LNCaP clone FGC (cell line): Measurements from ENCODE around the gene SPPL3.
"Not testable (repeated sequence)": the region's sequence is repeated elsewhere in the genome, so short reads cannot be mapped to it uniquely, and the experiment has no call there.

Experiments
- DNase-seq: peaks from one replicate; pipeline ENCODE4 v3.0.0-alpha.2; 2011; ENCODE audit warnings: low read depth
- H3K4me3 ChIP-seq: 2 replicates; pipeline ENCODE4 v1.5.1; 2011; ENCODE audit warnings: mild to moderate bottlenecking, low read depth, low read length, control low read depth
- CTCF ChIP-seq: IDR thresholded peaks from 2 replicates; pipeline ENCODE4 v1.5.1; 2012; ENCODE audit warnings: mild to moderate bottlenecking; ENCODE audit not compliant: control insufficient read depth, insufficient read depth; ENCODE audit errors: extremely low read depth

SPPL3 gene

GRCh38 chr12:120798696-120799095, 105.5 kb downstream of the SPPL3 start:
- no peak for DNase-seq
- no peak overlapping the region for H3K4me3 ChIP-seq
- TF ChIP-seq CTCF = no peak

GRCh38 chr12:120797677-120798642, 106.2 kb downstream of the SPPL3 start:
- no peak for DNase-seq
- H3K4me3 ChIP-seq = no peak overlapping the region
- no peak for TF ChIP-seq CTCF

DNA sequence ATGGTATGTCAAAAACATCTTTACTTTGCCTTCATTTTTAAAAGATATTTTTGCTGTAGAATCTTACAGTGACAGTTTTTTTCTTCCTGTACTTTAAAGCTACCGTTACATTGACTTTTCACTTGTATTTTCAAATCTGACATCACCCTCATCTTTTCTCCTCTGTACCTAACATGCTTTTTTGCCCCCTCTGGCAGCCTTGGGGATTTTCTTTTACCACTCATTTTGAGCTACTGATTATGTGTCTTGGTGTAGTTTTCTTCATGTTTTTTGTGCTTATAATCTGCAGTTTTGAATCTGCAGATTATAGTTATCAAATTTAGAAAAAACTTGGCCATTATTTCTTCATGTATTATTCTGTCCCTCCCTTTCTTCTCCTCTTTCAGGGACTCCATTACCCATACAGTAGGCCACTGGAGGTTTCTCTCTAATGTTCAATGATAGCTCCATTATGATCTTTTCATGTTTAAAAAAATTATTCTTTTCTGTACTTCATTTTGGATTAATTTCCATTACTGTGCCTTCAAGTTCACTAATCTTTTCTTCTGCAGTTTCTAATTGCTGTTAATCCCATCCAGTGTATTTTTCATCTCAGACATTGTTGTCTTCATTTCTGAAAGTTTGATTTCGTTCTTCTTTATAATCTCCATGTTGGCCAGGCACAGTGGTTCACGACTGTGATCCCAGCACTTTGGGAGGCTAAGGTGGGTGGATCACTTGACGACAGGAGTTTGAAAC, 108.5 kb downstream of the SPPL3 start:
- H3K4me3 ChIP-seq = no peak overlapping the region
- TF ChIP-seq CTCF = no peak
- no peak for DNase-seq

DNA sequence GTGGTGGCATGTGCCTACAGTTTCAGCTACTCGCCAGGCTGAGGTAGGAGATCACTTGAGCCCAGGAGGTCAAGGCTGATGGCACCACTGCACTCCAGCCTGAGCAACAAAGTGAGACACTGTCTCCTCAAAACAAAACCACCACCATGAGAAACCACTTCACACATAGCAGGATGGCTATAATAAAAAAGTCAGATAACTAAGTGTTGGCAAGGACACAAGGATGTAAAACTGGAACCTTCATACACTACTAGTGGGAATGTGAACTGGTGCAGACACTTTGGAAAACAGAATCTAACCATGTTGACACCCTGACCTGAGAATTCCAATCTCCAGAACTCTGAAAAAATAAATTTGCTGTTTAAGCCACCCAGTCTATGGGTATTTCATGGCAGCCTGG, 110.8 kb downstream of the SPPL3 start:
- no peak overlapping the region for H3K4me3 ChIP-seq
- TF ChIP-seq CTCF = no peak
- DNase-seq = no peak

DNA sequence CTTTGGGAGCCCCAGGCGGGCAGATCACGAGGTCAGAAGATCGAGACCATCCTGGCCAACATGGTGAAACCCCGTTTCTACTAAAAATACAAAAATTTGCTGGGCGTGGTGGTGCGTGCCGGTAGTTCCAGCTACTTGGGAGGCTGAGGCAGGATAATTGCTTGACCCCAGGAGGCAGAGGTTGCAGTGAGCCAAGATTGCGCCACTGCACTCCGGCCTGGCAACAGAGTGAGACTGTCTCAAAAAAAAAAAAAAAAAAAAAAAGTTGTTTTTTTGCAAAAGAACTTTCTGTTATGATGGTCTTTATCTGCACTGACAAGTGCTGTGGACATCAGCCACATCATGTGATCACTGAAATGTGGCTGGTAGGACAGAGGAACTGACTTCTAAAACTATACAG, 111.7 kb downstream of the SPPL3 start:
- DNase-seq, H3K4me3 ChIP-seq: not testable (repeated sequence)

GRCh38 chr12:120791669-120792176, 112.4 kb downstream of the SPPL3 start:
- no peak for TF ChIP-seq CTCF
- DNase-seq = no peak
- H3K4me3 ChIP-seq = no peak overlapping the region

DNA sequence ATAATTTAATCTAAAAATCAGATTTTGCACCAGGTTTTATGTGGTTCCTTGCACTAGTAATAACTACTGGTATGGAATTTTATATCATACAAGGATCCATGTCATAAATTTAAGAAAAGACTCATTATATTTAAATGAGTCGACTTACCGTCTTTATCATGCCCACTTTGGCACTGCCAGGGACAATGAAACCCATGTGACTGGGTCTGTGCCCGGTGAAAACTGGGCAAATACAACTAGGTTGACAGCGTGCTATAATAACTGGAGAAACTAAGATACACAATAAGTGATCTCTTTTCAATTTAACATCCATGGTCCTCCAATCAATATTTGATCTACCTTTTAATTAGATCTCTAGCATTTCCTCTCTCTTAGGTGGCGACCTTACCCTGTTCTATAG, 114.0 kb downstream of the SPPL3 start:
- no peak overlapping the region for H3K4me3 ChIP-seq
- no peak for DNase-seq
- TF ChIP-seq CTCF = no peak
